Mesothelial cell of epicardium (in vitro differentiated cells): ENCODE data around the gene MBNL1. TPM values are rescaled to one million over a fixed set of nuclear protein-coding genes. Genes with fewer than 3 reads are reported as not detected.

Experiments
- DNase-seq, 2 experiments: peaks; one replicate each; pipeline ENCODE4 v3.0.0; 2021; ENCODE audit warnings: low spot score in 2 of 2; ENCODE audit not compliant: unreplicated experiment in 2 of 2
- H3K27ac Mint-ChIP-seq: 2 replicates; pipeline ENCODE4 v1.8.0; 2021; ENCODE audit warnings: mixed read lengths
- H3K27me3 Mint-ChIP-seq: 2 replicates; pipeline ENCODE4 v1.8.0; 2021; ENCODE audit warnings: low read depth, mixed read lengths
- H3K36me3 Mint-ChIP-seq: 2 replicates; pipeline ENCODE4 v1.8.0; 2021; ENCODE audit warnings: mixed read lengths
- H3K4me1 Mint-ChIP-seq: 2 replicates; pipeline ENCODE4 v1.8.0; 2021; ENCODE audit warnings: mixed read lengths
- H3K4me3 Mint-ChIP-seq: 2 replicates; pipeline ENCODE4 v1.8.0; 2021; ENCODE audit warnings: mild to moderate bottlenecking, moderate library complexity, mixed read lengths
- H3K9me3 Mint-ChIP-seq: 2 replicates; pipeline ENCODE4 v1.8.0; 2021; ENCODE audit warnings: mixed read lengths
- CTCF ChIP-seq: fragments of 200-600 bp; sonication (generic); IDR thresholded peaks from one replicate; pipeline ENCODE4 v1.5.0; 2021; ENCODE audit warnings: antibody characterized with exemption; ENCODE audit not compliant: unreplicated experiment
- total RNA-seq: library from RNA; stranded (reverse); gene quantifications from 3 replicates; pipeline ENCODE4 v1.2.1, GENCODE V29; 2021

MBNL1 gene
- total RNA-seq, 1 donor from 2014 or later = 74.8 TPM

- Mint-ChIP-seq H3K36me3 (no peaks in the 10 kb centered on the region), H3K27ac (peak overlapping the region; percentile 47), H3K27me3 (no peaks in the 10 kb centered on the region), H3K4me1 (peaks cover 36% of the 10 kb centered on the region), H3K9me3 (no peaks in the 10 kb centered on the region), H3K4me3 (no peak overlapping the region)
- TF ChIP-seq CTCF = no peak
- DNase-seq = no peak
Measured at GRCh38 chr3:152404976-152405375, 136.2 kb downstream of the MBNL1 start.

- Mint-ChIP-seq H3K27me3 (no peaks in the 10 kb centered on the region), H3K27ac (peak overlapping the region; percentile 53), H3K4me1 (peaks cover 36% of the 10 kb centered on the region), H3K36me3 (no peaks in the 10 kb centered on the region), H3K9me3 (no peaks in the 10 kb centered on the region), H3K4me3 (no peak overlapping the region)
- no peak for DNase-seq
- no peak for TF ChIP-seq CTCF
Measured at GRCh38 chr3:152405915-152406802, 137.4 kb downstream of the MBNL1 start.

GRCh38 chr3:152413240-152413639 lies 144.5 kb downstream of the MBNL1 start:
- Mint-ChIP-seq H3K36me3 (peaks cover 18% of the 10 kb centered on the region), H3K27ac (no peak overlapping the region)
- no peak for TF ChIP-seq CTCF

GRCh38 chr3:152416808-152417580 lies 148.3 kb downstream of the MBNL1 start:
- no peak for DNase-seq
- Mint-ChIP-seq H3K27ac (no peak overlapping the region), H3K4me3 (no peak overlapping the region), H3K4me1 (peaks cover 9% of the 10 kb centered on the region), H3K9me3 (peaks cover 13% of the 10 kb centered on the region), H3K27me3 (no peaks in the 10 kb centered on the region), H3K36me3 (peaks cover 47% of the 10 kb centered on the region)
- no peak for TF ChIP-seq CTCF

More at GRCh38 chr3:152413240-152413639, 144.5 kb downstream of the MBNL1 start:
- Mint-ChIP-seq H3K4me1 (peaks cover 14% of the 10 kb centered on the region), H3K27me3 (no peaks in the 10 kb centered on the region), H3K4me3 (no peak overlapping the region), H3K9me3 (no peaks in the 10 kb centered on the region)
- no peak for DNase-seq

- H3K36me3 Mint-ChIP-seq = peaks cover 59% of the 10 kb centered on the region
- H3K4me1 Mint-ChIP-seq = no peaks in the 10 kb centered on the region
- peaks cover 30% of the 10 kb centered on the region for H3K9me3 Mint-ChIP-seq
- H3K27ac Mint-ChIP-seq = no peak overlapping the region
- H3K4me3 Mint-ChIP-seq = no peak overlapping the region
- DNase-seq = no peak
- H3K27me3 Mint-ChIP-seq = no peaks in the 10 kb centered on the region
- no peak for TF ChIP-seq CTCF
Measured at GRCh38 chr3:152419748-152420147, 151.0 kb downstream of the MBNL1 start.
